T-helper 2 cell treated with Interferon-gamma antibody and Interleukin-4, amounts not matched to agents 5 μg/mL and 100 μg/mL, for 36 hours (primary cell): ENCODE data around the gene PTX4.
"Not testable (repeated sequence)": the region's sequence is repeated elsewhere in the genome, so short reads cannot be mapped to it uniquely, and the experiment has no call there.

Experiments used
- DNase-seq: peaks from one replicate; pipeline ENCODE4 v3.0.0; 2021; ENCODE audit warnings: low spot score
- H3K27ac Mint-ChIP-seq: one replicate; pipeline ENCODE4 v1.8.0; 2021; ENCODE audit warnings: mild to moderate bottlenecking, mixed read lengths
- H3K27me3 Mint-ChIP-seq: one replicate; pipeline ENCODE4 v1.8.0; 2021; ENCODE audit warnings: low read depth, mixed read lengths
- H3K36me3 Mint-ChIP-seq: one replicate; pipeline ENCODE4 v1.8.0; 2021; ENCODE audit warnings: low read depth, mixed read lengths
- H3K4me1 Mint-ChIP-seq: one replicate; pipeline ENCODE4 v1.8.0; 2021; ENCODE audit warnings: low read depth, mixed read lengths
- H3K4me3 Mint-ChIP-seq: one replicate; pipeline ENCODE4 v1.8.0; 2022; ENCODE audit warnings: mild to moderate bottlenecking, moderate library complexity, mixed read lengths
- H3K9me3 Mint-ChIP-seq: one replicate; pipeline ENCODE4 v1.8.0; 2021; ENCODE audit warnings: mixed read lengths

The PTX4 gene

DNA sequence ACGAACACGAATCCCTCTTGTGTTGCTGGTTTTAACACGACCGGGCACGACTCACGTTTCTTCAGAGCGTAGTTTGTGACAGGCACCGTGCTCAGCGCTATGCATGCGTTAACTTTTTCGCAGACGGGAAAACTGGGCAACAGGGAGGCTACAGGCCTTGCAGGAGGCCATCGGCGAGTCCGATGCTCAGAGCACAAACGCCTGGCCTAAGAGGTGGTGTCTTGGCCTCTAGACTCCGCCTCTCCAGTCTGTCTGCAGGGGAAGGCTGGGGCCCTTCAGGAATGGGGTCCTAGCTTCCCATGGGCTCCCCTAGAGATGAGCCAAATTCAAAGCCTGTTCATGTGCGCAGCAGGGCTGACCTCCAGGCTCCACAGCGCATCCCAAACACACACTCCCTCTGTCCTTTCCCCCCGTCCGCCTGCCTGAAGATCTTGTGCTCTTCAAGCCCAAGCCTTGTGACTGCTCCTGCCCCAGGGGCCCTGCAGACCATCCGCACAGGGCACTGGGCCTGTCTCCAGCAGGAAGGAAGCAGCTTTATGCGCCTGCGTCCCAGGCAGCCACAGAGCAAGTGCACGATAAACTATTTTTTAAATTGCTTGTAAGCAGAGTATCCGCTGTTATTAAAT is 17.1 kb downstream of the PTX4 start:
- DNase-seq, result no peak
- Mint-ChIP-seq H3K27ac (peak overlapping the region; percentile 31), H3K4me3 (no peak overlapping the region), H3K27me3 (no peaks in the 10 kb centered on the region), H3K9me3 (no peaks in the 10 kb centered on the region), H3K36me3 (peaks cover 1% of the 10 kb centered on the region), H3K4me1 (peaks cover 10% of the 10 kb centered on the region)

DNA sequence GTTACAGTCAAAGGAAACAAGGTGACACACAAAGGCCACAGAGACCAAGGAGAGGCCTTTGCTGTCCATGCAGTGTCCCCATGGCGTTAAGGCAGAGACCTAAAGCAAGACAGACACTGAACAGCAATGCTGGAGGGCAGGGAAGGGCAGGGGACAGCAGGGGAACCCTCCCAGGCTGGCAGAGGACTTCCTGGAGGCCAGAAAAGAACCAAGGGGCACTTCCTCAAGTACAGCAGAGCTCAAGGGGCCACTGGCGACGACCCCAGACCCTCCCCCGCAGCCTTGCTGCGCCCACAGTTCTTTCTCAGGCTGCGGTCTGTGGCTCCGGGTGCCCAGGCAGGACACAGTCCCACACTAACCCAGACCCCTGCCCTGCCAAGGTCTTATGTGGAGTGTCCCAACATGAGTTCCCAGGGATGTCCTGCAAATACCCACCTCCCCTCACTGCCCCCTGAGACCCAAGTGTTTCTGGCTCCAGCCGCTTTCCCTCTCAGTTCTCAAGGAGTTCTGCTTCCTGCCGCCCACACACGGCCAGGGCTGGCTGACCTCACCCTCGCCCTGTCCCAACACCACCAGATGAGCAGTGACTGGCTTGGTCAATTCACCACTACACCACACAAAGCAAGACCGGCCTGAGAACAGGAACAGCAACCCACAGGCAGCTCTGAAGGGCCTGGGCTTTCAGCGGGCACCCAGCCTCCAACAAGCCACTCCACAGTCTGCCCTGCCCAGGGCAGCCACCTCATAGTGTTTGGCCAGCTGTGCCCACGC is 18.1 kb downstream of the PTX4 start:
- Mint-ChIP-seq H3K27me3 (no peaks in the 10 kb centered on the region), H3K9me3 (no peaks in the 10 kb centered on the region), H3K36me3 (peaks cover 1% of the 10 kb centered on the region), H3K4me3 (no peak overlapping the region), H3K27ac (no peak overlapping the region), H3K4me1 (peaks cover 6% of the 10 kb centered on the region)
- DNase-seq, result no peak

DNA sequence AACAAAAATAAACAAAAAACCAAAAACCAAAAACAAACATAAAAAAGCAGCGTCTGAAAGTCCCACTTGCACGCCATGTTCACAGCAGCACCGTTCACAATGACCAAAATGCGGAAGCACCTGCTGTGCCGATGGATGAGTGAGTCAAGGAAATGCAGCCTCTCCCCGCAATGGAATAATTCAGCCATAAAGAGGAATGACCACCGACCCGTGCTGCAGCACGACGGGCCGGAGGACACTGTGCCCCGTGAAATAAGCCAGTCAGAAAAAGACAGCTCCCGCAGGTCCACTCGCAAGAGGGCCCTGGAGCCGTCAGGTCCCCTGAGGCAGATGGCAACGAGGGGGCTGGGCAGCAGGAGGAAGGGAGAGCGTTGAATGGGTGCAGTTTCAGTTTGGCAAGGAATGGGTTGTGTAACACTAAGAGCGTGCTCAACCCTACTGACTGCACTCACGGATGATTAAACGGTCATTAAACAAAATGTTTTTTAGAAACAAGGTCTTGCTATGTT is 19.0 kb downstream of the PTX4 start:
- Mint-ChIP-seq H3K27ac (peak overlapping the region; percentile 31), H3K9me3 (no peaks in the 10 kb centered on the region), H3K36me3 (no peaks in the 10 kb centered on the region), H3K4me1 (peaks cover 3% of the 10 kb centered on the region), H3K27me3 (no peaks in the 10 kb centered on the region), H3K4me3 (peak overlapping the region; percentile 15)
- no peak for DNase-seq

DNA sequence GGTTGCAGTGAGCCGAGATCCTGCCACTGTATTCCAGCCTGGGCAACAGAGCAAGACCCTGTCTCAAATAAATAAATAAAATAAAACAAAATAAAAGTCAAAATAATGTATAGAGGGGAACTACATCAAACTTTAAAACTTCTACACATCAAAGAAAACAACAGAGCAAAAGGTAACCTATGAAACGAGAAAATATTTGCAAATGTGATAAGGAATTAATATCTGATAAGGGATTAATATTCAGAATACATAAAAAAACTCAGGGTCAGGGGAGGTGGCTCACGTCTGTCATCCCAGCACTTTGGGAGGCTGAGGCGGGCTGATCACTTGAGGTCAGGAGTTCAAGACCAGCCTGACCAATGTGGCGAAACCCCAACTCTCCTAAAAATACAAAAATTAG is 19.6 kb downstream of the PTX4 start:
- not testable (repeated sequence) for H3K27ac Mint-ChIP-seq, H3K4me3 Mint-ChIP-seq, H3K4me1 Mint-ChIP-seq, H3K27me3 Mint-ChIP-seq, H3K9me3 Mint-ChIP-seq, H3K36me3 Mint-ChIP-seq, DNase-seq

DNA sequence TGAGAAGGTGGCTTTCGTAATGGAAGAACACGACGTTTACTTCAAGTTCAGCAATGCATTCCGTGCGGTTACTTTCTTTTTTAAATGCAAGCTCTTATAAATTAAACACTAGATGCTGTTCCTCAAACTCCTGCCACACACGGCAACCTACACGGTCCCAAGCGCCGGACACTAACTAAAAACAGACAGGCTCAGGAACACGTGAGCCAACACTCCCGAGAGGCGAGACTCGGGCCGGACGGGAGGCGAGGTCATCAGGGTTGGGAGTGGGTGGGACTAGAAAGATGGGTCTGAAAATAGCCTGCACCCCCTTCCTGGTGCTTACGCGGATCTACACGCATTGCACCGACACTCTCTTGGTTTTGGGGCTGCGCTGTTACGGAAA is 20.3 kb downstream of the PTX4 start:
- Mint-ChIP-seq H3K4me3 (no peak overlapping the region), H3K27ac (no peak overlapping the region), H3K4me1 (no peaks in the 10 kb centered on the region), H3K9me3 (no peaks in the 10 kb centered on the region), H3K27me3 (no peaks in the 10 kb centered on the region), H3K36me3 (no peaks in the 10 kb centered on the region)
- no peak for DNase-seq

DNA sequence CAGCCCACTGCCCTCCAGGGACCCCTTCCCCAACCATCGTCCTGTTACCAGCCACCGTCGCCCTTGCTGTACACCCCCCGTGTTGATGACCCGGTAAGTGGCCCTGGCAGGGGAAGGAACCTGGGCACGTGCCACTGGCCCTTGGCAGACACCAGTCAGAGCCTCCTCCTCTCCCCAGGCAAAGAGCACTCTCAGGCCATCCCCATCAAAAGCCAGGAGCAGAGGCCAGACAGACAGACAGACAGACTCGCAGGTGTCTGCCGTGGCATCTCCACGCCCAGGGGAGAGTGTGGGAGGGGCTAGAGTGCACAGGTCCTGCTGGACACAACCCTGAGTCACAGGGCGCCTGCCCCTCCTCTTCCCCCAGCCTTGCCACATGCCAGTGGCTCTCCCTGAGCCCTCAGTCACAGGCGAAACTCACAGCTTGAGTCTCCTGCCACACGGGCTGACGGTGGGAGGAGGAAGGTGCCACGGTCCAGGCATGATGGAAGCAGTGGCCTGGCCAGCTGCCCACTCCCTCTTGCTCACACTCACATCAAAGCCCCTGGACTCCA is 21.7 kb downstream of the PTX4 start:
- no peaks in the 10 kb centered on the region for H3K27me3 Mint-ChIP-seq
- H3K27ac Mint-ChIP-seq, result no peak overlapping the region
- H3K4me3 Mint-ChIP-seq, result no peak overlapping the region

DNA sequence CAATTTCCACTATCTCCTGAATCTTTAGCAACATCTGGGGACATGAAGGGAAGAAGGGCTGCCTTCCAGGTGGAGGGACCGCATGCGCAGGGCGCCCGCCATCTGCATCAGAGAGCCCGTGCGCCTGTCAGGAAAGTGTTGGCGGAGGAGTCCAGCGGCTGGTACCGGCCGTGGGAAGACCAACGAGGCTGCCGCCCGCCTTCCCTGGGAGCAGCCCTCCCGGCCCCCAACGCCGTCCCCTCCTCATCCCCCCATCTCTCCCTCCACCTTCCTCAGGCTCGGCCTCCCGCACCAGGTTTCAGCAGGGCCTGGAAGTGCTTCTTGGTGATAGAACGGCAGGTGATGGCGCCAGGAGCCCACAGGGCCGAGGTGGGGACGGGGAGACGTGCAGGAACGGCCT is 22.7 kb downstream of the PTX4 start:
- Mint-ChIP-seq H3K27ac (no peak overlapping the region), H3K36me3 (no peaks in the 10 kb centered on the region), H3K27me3 (no peaks in the 10 kb centered on the region), H3K9me3 (no peaks in the 10 kb centered on the region), H3K4me3 (no peak overlapping the region), H3K4me1 (no peaks in the 10 kb centered on the region)
- no peak for DNase-seq

More for the DNA sequence above, 21.7 kb downstream of the PTX4 start:
- Mint-ChIP-seq H3K4me1 (no peaks in the 10 kb centered on the region), H3K36me3 (no peaks in the 10 kb centered on the region), H3K9me3 (no peaks in the 10 kb centered on the region)
- no peak for DNase-seq

DNA sequence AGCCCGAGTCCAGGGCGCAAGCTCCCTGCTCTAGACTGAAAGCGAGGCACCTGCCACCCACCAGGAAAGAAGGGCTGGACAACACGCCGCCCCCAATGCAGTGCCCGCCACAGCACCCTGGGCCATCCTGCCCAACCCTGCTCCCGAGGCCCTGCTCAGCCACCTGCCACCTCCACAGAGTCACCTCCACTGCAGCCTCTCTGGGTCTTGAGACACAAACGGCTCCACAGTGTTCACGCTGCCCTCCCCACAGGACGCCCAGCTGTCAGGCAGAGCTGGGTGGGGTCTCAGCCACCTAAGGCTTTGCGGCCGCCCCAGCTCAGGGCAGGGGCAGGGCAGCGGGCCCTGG is 23.2 kb downstream of the PTX4 start:
- H3K4me3 Mint-ChIP-seq, result no peak overlapping the region
- H3K27ac Mint-ChIP-seq, result no peak overlapping the region

DNA sequence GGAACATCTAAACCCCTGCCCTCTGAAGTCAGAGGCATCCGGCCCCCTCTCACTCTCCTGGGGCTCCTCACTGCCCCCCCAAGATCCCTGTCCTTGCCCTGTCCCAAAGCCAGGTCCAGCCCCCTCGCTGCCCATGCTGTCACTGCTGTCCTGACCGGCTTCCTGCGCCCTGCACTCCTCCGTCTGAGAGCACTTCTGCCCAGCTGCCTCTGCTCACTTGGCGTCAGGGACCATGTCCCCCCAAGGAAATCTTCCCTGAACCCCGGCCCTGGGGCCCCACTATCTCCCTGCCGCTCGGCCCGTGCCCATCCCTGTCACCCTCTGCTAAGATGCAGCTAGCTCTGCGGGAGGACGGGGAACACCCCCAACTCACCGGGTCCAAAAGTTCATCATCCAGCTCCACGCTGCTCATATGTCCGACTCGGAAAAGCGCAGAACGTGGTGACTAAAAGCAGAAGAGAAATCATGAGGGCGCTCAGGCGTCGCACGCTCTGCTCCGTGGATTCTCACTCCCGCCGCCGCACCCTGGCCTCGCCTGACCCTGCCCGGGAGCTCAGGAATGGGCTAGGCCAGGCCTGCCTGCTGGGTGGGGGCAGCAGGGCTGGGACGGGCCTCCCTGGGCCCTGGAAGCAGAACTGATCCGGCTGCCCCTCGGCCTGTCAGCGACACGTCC is 23.7 kb downstream of the PTX4 start:
- H3K36me3 Mint-ChIP-seq, result no peaks in the 10 kb centered on the region
- no peaks in the 10 kb centered on the region for H3K4me1 Mint-ChIP-seq
- DNase-seq, result no peak
- no peaks in the 10 kb centered on the region for H3K27me3 Mint-ChIP-seq
- H3K27ac Mint-ChIP-seq, result no peak overlapping the region
- no peaks in the 10 kb centered on the region for H3K9me3 Mint-ChIP-seq
- H3K4me3 Mint-ChIP-seq, result no peak overlapping the region

More for the DNA sequence above, 23.2 kb downstream of the PTX4 start:
- DNase-seq, result no peak
- Mint-ChIP-seq H3K36me3 (no peaks in the 10 kb centered on the region), H3K4me1 (no peaks in the 10 kb centered on the region), H3K27me3 (no peaks in the 10 kb centered on the region), H3K9me3 (no peaks in the 10 kb centered on the region)

DNA sequence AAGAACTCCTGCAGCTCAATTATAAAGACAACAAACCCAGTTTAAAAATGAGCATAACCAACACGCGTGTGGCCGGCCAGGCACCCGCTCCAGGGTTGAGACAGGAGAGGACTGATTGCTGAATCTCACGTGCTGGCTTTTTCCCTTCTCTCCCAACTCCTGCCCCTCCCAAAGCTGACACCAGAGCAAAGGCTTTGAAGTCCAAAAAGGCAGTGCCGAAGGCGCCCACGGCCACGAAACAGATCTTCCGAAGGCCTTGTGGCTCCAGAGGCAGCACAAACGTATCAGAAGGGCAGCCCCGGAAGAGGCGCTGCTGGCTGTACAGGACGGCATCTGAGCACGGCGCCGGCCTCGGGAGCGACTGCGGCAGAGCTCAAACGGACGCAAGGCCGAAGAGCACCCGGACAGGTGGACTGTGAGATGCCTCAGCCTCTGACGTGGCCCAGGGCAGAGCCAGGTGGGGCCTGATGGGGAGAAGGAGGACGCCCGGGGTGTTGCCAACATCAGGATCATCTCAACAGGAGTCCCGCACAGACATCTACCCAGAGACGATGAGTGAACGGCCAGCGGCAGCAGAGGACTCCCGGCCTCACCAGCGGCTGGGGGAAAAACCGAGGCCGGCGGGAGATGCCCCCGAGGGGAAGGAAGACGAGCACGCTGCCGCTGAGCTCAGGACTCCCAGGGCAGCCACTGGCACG is 24.4 kb downstream of the PTX4 start:
- Mint-ChIP-seq H3K27ac (no peak overlapping the region), H3K27me3 (no peaks in the 10 kb centered on the region), H3K9me3 (no peaks in the 10 kb centered on the region), H3K36me3 (no peaks in the 10 kb centered on the region), H3K4me1 (no peaks in the 10 kb centered on the region), H3K4me3 (no peak overlapping the region)
- DNase-seq, result no peak

DNA sequence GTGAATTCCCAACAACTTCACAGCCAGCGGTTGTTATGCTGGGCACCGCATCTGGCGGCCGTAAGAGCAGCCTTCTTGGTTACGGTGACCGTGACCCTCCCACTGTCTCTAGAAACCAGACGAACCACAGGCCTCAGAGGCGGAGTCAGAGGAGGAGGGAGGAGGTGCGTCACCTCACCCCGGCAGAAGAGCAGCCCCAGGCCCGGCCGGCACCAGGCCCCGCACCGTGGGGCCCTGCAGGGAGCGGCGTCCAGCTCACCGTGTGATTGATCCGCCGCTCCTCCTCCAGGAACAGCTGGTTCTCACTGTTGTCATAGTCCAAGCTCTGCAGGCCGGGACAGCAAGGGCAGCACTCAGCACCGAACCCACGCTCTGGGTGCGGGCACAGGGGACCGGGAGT is 27.6 kb downstream of the PTX4 start:
- H3K4me3 Mint-ChIP-seq, result no peak overlapping the region
- no peaks in the 10 kb centered on the region for H3K4me1 Mint-ChIP-seq
- H3K9me3 Mint-ChIP-seq, result no peaks in the 10 kb centered on the region
- no peaks in the 10 kb centered on the region for H3K36me3 Mint-ChIP-seq
- no peak overlapping the region for H3K27ac Mint-ChIP-seq
- DNase-seq, result no peak
- no peaks in the 10 kb centered on the region for H3K27me3 Mint-ChIP-seq

DNA sequence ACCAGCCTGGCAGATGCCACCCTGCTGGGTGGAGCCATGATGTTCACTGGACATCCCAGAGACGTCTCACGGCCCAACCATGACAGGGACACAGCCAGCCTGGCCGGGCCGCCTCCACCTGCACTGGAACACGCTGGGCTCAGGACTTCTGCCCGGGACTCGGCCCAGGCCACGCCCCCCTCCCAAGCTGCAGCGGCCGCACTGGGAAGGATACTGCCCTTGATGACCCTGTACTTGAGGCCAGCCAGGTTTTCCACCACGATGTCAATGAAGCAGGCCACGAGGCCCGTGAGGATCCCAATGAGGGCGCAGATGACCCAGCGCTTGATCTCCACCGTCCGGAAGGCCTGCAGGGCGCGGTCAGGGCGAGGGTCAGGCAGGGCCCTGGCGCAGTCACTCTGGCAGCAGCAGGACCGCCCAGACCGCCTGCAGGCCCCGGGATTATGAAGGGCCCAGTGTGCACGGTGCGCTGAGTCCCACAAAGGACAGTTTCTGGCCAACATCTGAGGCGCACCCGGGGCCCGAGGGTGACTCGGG is 28.1 kb downstream of the PTX4 start:
- no peak overlapping the region for H3K4me3 Mint-ChIP-seq
- no peaks in the 10 kb centered on the region for H3K27me3 Mint-ChIP-seq
- no peaks in the 10 kb centered on the region for H3K36me3 Mint-ChIP-seq
- DNase-seq, result no peak
- no peak overlapping the region for H3K27ac Mint-ChIP-seq
- no peaks in the 10 kb centered on the region for H3K4me1 Mint-ChIP-seq
- H3K9me3 Mint-ChIP-seq, result no peaks in the 10 kb centered on the region

DNA sequence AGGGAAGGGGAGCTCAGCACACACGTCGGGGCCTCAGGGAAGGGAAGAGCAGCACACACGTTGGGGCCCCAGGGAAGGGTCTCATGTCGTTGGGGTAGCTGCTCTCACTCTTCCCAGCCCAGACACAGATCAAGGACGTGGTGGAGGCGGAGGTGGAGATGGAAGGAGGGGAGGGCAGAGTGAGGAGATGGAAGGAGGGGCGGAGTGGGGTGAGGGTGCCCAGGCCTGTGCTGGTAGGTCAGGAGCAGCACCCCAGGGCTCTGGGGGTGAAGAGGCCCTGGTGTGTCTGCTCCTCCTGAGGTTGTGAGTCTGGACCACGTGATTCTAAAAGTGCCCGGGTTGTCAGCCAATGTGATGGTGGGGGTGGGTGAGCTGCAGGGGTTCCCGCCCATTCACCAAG is 28.8 kb downstream of the PTX4 start:
- no peaks in the 10 kb centered on the region for H3K9me3 Mint-ChIP-seq

More for the DNA sequence above, 28.8 kb downstream of the PTX4 start:
- Mint-ChIP-seq H3K4me1 (no peaks in the 10 kb centered on the region), H3K27ac (no peak overlapping the region), H3K27me3 (no peaks in the 10 kb centered on the region), H3K36me3 (no peaks in the 10 kb centered on the region), H3K4me3 (no peak overlapping the region)
- no peak for DNase-seq
